DND-41 (cell line): Measurements from ENCODE around the gene KNDC1.

Source experiments
- ATAC-seq: fragments of 200-7000 bp; cut with Tn5 transposase; 3 replicates; pipeline ENCODE4 v1.9.1; 2021; ENCODE audit warnings: low read depth; ENCODE audit not compliant: insufficient read depth
- DNase-seq: peaks from one replicate; pipeline ENCODE4 v3.0.0-alpha.2; 2020
- H2AFZ ChIP-seq: 2 replicates; pipeline ENCODE4 v1.6.0; 2012; ENCODE audit warnings: low read depth, low read length
- H3K27ac ChIP-seq: 2 replicates; pipeline ENCODE4 v1.5.1; 2012; ENCODE audit warnings: low read length, inconsistent platforms
- H3K27me3 ChIP-seq: fragments of 200-600 bp; sonication (generic); 2 replicates; pipeline ENCODE4 v1.6.0; 2012; ENCODE audit warnings: low read length, mild to moderate bottlenecking, inconsistent platforms; ENCODE audit not compliant: insufficient read depth, poor library complexity
- H3K36me3 ChIP-seq: 2 replicates; pipeline ENCODE4 v1.5.1; 2012; ENCODE audit warnings: low read length, inconsistent platforms; ENCODE audit not compliant: insufficient read depth
- H3K4me1 ChIP-seq: 2 replicates; pipeline ENCODE4 v1.5.1; 2012; ENCODE audit warnings: mild to moderate bottlenecking, low read length; ENCODE audit not compliant: insufficient read depth
- H3K4me2 ChIP-seq: 2 replicates; pipeline ENCODE4 v1.6.0; 2012; ENCODE audit warnings: mild to moderate bottlenecking, moderate library complexity, low read length, inconsistent platforms; ENCODE audit not compliant: insufficient read depth
- H3K4me3 ChIP-seq, 2 experiments: fragments of 200-600 bp in 1 of 2; shearing (Covaris generic) in 1 of 2; 2 replicates each; pipeline ENCODE4 v1.5.1; 2012 to 2016; ENCODE audit warnings: inconsistent platforms in 2 of 2, low read length in 2 of 2, mild to moderate bottlenecking in 2 of 2, low read depth in 1 of 2, moderate library complexity in 1 of 2
- H3K79me2 ChIP-seq: 2 replicates; pipeline ENCODE4 v1.6.0; 2012; ENCODE audit warnings: low read length, inconsistent platforms; ENCODE audit not compliant: insufficient read depth
- H3K9ac ChIP-seq: 2 replicates; pipeline ENCODE4 v1.6.0; 2012; ENCODE audit warnings: low read depth, mild to moderate bottlenecking, inconsistent platforms, low read length, moderate library complexity
- H3K9me3 ChIP-seq: 2 replicates; pipeline ENCODE4 v1.5.1; 2012; ENCODE audit warnings: low read length, moderate library complexity, mild to moderate bottlenecking, inconsistent platforms; ENCODE audit not compliant: insufficient read depth, severe bottlenecking
- H4K20me1 ChIP-seq: 2 replicates; pipeline ENCODE4 v1.6.0; 2012; ENCODE audit warnings: low read length; ENCODE audit not compliant: insufficient read depth
- EZH2 ChIP-seq: IDR thresholded peaks from 3 replicates; pipeline ENCODE4 v1.6.1; 2012; ENCODE audit warnings: borderline replicate concordance, low read depth, mild to moderate bottlenecking, moderate library complexity, low read length, inconsistent platforms; ENCODE audit not compliant: severe bottlenecking
- TF ChIP-seq, protein P1 (sequence below): IDR thresholded peaks from 2 replicates; pipeline ENCODE4 v1.5.1; 2012; ENCODE audit warnings: borderline replicate concordance, low read length, moderate library complexity, mild to moderate bottlenecking; ENCODE audit not compliant: poor library complexity, severe bottlenecking; ENCODE audit errors: extremely low read depth

KNDC1 gene

GRCh38 chr10:133158437-133158755 is 1.6 kb upstream of the KNDC1 start:
- H3K9me3 ChIP-seq: no peaks in the 10 kb centered on the region
- H3K9ac ChIP-seq: no peak overlapping the region
- no peak for DNase-seq
- no peaks in the 10 kb centered on the region for H3K36me3 ChIP-seq
- H3K27ac ChIP-seq: no peak overlapping the region
- H3K79me2 ChIP-seq: no peaks in the 10 kb centered on the region
- no peak overlapping the region for H2AFZ ChIP-seq
- no peak for ATAC-seq
- H3K4me2 ChIP-seq: no peak overlapping the region
- no peak for TF ChIP-seq EZH2
- TF ChIP-seq, protein P1, sequence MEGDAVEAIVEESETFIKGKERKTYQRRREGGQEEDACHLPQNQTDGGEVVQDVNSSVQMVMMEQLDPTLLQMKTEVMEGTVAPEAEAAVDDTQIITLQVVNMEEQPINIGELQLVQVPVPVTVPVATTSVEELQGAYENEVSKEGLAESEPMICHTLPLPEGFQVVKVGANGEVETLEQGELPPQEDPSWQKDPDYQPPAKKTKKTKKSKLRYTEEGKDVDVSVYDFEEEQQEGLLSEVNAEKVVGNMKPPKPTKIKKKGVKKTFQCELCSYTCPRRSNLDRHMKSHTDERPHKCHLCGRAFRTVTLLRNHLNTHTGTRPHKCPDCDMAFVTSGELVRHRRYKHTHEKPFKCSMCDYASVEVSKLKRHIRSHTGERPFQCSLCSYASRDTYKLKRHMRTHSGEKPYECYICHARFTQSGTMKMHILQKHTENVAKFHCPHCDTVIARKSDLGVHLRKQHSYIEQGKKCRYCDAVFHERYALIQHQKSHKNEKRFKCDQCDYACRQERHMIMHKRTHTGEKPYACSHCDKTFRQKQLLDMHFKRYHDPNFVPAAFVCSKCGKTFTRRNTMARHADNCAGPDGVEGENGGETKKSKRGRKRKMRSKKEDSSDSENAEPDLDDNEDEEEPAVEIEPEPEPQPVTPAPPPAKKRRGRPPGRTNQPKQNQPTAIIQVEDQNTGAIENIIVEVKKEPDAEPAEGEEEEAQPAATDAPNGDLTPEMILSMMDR: no peak
- H3K4me3 ChIP-seq: no peak overlapping the region
- no peaks in the 10 kb centered on the region for H3K4me1 ChIP-seq
- no peaks in the 10 kb centered on the region; the same call in 1 of the 2 replicates for H4K20me1 ChIP-seq
- no peaks in the 10 kb centered on the region for H3K27me3 ChIP-seq

DNA sequence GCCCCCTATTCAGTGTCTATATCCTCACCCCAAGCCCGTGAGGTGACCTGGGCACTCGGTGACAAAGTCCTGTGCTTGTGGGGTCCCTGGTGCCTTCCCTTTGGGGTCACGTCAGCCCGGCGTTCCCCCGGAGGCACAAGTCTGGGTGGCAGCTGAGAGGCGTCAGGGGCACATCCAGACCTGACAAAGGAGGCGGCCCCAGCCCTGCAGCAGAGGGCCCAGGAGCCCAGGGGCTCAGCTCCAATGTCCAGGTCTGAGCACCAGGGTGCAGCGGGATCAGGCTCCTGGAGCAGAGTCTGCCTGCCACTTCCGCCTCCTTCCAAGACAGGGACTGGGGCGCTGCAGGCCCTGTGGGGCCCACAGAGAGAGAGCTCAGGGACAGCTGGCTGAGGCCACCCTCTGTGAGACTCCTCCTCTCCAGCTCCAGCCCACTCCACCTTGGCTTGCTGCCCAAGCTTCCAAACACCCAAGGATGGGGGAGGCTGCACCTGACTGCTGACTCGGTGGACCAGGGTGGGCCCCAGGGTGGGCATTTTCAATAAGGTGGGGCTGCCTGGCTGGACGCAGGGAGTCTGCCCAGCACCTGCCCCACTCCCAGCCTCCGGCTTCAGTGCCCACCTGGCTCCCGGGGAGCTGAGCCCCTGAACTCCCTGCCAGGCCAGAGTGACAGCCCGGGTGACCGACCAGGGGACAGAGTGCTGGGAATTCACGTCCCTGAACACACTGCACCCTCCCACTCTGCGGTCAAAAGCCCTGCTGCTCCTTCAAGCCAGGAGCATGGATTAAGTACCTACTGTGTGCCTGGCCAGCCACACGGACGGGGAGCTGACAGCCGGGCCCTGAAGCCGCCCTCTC is 1.0 kb upstream of the KNDC1 start:
- Histone ChIP-seq H3K4me1 (no peaks in the 10 kb centered on the region), H3K36me3 (no peaks in the 10 kb centered on the region), H4K20me1 (no peaks in the 10 kb centered on the region; the same call in 1 of the 2 replicates), H3K9ac (no peak overlapping the region), H2AFZ (no peak overlapping the region), H3K79me2 (no peaks in the 10 kb centered on the region), H3K27me3 (no peaks in the 10 kb centered on the region), H3K4me3 (no peak overlapping the region), H3K9me3 (no peaks in the 10 kb centered on the region), H3K27ac (no peak overlapping the region), H3K4me2 (no peak overlapping the region)
- no peak for TF ChIP-seq EZH2
- TF ChIP-seq, protein P1: no peak
- ATAC-seq (no peak), DNase-seq (no peak)

GRCh38 chr10:133159611-133159949 is 439 bp upstream of the KNDC1 start:
- Histone ChIP-seq H2AFZ (no peak overlapping the region), H3K79me2 (no peaks in the 10 kb centered on the region), H3K4me2 (no peak overlapping the region), H3K9me3 (no peaks in the 10 kb centered on the region), H3K4me3 (no peak overlapping the region), H3K27ac (no peak overlapping the region), H4K20me1 (no peaks in the 10 kb centered on the region; the same call in 1 of the 2 replicates), H3K27me3 (no peaks in the 10 kb centered on the region), H3K9ac (no peak overlapping the region), H3K36me3 (no peaks in the 10 kb centered on the region), H3K4me1 (no peaks in the 10 kb centered on the region)
- TF ChIP-seq, protein P1: no peak
- no peak for TF ChIP-seq EZH2
- ATAC-seq (no peak), DNase-seq (no peak)
